K562 (cell line): Measurements from ENCODE around the gene TMEM114. TPM values are rescaled to one million over a fixed set of nuclear protein-coding genes. Genes with fewer than 3 reads are reported as not detected.

Experiments used
- MAZ ChIP-seq, 2 experiments: fragments of 450-650 bp in 1 of 2; sonication (generic) in 1 of 2; formaldehyde crosslinking; IDR thresholded peaks in 1 of 2; conservative IDR thresholded peaks in 1 of 2; 2 replicates each; pipeline versions ENCODE4 v1.4.0 to v1.5.0; 2020; ENCODE audit warnings: mild to moderate bottlenecking in 1 of 2, missing genetic modification reagents in 1 of 2
- POLR2AphosphoS2 ChIP-seq: IDR thresholded peaks from 2 replicates; pipeline ENCODE4 v1.6.1; 2012; ENCODE audit warnings: low read length, improper control_type of control experiment
- POU5F1 ChIP-seq: fragments of 150-350 bp; IDR thresholded peaks from 2 replicates; pipeline ENCODE4 v1.6.1; 2014; ENCODE audit warnings: borderline replicate concordance, low read length, low read depth, mild to moderate bottlenecking; ENCODE audit not compliant: partially characterized antibody
- RAD21 ChIP-seq, 2 experiments: fragments of 250-450 bp in 1 of 2; fragments of 450-650 bp in 1 of 2; sonication (Bioruptor Pico) in 1 of 2; formaldehyde crosslinking in 1 of 2; IDR thresholded peaks in 1 of 2; conservative IDR thresholded peaks in 1 of 2; 2 replicates each; pipeline versions ENCODE4 v1.4.0 to v1.8.0; 2020 to 2022; ENCODE audit warnings: mild to moderate bottlenecking in 2 of 2, moderate library complexity in 1 of 2
- RBM39 ChIP-seq: fragments of 200-400 bp; formaldehyde crosslinking; optimal IDR thresholded peaks from 2 replicates; pipeline ENCODE3; 2018; ENCODE audit warnings: low read depth, low read length
- RFX7 ChIP-seq: fragments of 250-450 bp; sonication (Bioruptor Pico); IDR thresholded peaks from 2 replicates; pipeline ENCODE4 v1.5.1; 2021; ENCODE audit warnings: mild to moderate bottlenecking
- SMAD1 ChIP-seq: fragments of 150-350 bp; IDR thresholded peaks from 2 replicates; pipeline ENCODE4 v1.6.1; 2014; ENCODE audit warnings: low read length, low read depth; ENCODE audit not compliant: partially characterized antibody
- SOX6 ChIP-seq: fragments of 450-650 bp; IDR thresholded peaks from 2 replicates; pipeline ENCODE4 v1.6.1; 2014; ENCODE audit warnings: mild to moderate bottlenecking
- SP1 ChIP-seq: sonication (generic); formaldehyde crosslinking; IDR thresholded peaks from 2 replicates; pipeline ENCODE4 v1.8.1; 2022; ENCODE audit warnings: mild to moderate bottlenecking, missing genetic modification reagents
- SRF ChIP-seq, 2 experiments: fragments of 250-450, 450-650 bp in 1 of 2; sonication (Bioruptor Pico) in 1 of 2; sonication (generic) in 1 of 2; formaldehyde crosslinking; IDR thresholded peaks; 2 replicates each; pipeline versions ENCODE4 v1.5.0 to v1.5.1; 2020 to 2022; ENCODE audit warnings: mild to moderate bottlenecking in 1 of 2, missing genetic modification reagents in 1 of 2
- SRSF3 ChIP-seq: fragments of 200-400 bp; formaldehyde crosslinking; IDR thresholded peaks from 2 replicates; pipeline ENCODE4 v1.6.1; 2016; ENCODE audit warnings: mild to moderate bottlenecking, low read length, moderate library complexity; ENCODE audit not compliant: insufficient read depth
- TAF1 ChIP-seq: IDR thresholded peaks from 2 replicates; pipeline ENCODE4 v1.6.1; 2011; ENCODE audit warnings: mild to moderate bottlenecking, low read length, moderate library complexity; ENCODE audit not compliant: insufficient read depth, control insufficient read depth, severe bottlenecking; ENCODE audit errors: extremely low read depth
- TAF7 ChIP-seq: fragments of 450-650 bp; IDR thresholded peaks from 2 replicates; pipeline ENCODE4 v1.6.1; 2016; ENCODE audit warnings: missing genetic modification characterization, missing compliant biosample characterization
- YY1 ChIP-seq, 3 experiments: IDR thresholded peaks; 2 replicates each; pipeline ENCODE4 v1.6.1; 2011; ENCODE audit warnings: low read length in 2 of 3, mild to moderate bottlenecking in 2 of 3, moderate library complexity in 2 of 3, borderline replicate concordance in 1 of 3, control low read depth in 1 of 3, low read depth in 1 of 3; ENCODE audit not compliant: insufficient read depth in 3 of 3, insufficient replicate concordance in 2 of 3, control insufficient read depth in 1 of 3, insufficient read length in 1 of 3; ENCODE audit errors: extremely low read depth in 1 of 3
- ZNF253 ChIP-seq: fragments of 250-450 bp; sonication (Bioruptor Pico); conservative IDR thresholded peaks from 2 replicates; pipeline ENCODE4 v1.6.1; 2021; ENCODE audit warnings: mild to moderate bottlenecking
- ZNF431 ChIP-seq: sonication (generic); formaldehyde crosslinking; IDR thresholded peaks from 2 replicates; pipeline ENCODE4 v1.8.0; 2022; ENCODE audit warnings: mild to moderate bottlenecking, missing genetic modification reagents
- ZNF780A ChIP-seq: fragments of 250-450 bp; sonication (Bioruptor Pico); IDR thresholded peaks from 2 replicates; pipeline ENCODE4 v1.5.0; 2021; ENCODE audit warnings: mild to moderate bottlenecking
- polyA plus RNA-seq, 8 experiments: library from polyadenylated mRNA; depleted of rRNA in 4 of 8; stranded (reverse) in 5 of 8; unstranded in 3 of 8; fragments of >200 nt; fragmentation: Nextera tagmentation in 2 of 8; fragmentation: Illumina TruSeq in 1 of 8; extraction: Ambion mirVana in 2 of 8; extraction: Trizol in 1 of 8; gene quantifications; 2 replicates each; pipeline versions ENCODE4 v1.2.1 to v1.2.3, GENCODE V29; 2011 to 2014; ENCODE audit warnings: inconsistent platforms in 1 of 8, missing spikeins in 1 of 8
- total RNA-seq, 7 experiments: library from RNA; depleted of rRNA in 6 of 7; stranded (reverse); fragments of >200 nt in 6 of 7; fragmentation: Illumina TruSeq in 2 of 7; extraction: Trizol in 2 of 7; gene quantifications; 2 replicates each; pipeline versions ENCODE4 v1.2.1 to v1.2.3, GENCODE V29; 2011 to 2021; ENCODE audit warnings: low replicate concordance in 1 of 7
- TF ChIP-seq, protein P1 (sequence below): fragments of 250-450 bp; sonication (Bioruptor Pico); IDR thresholded peaks from 2 replicates; pipeline ENCODE4 v1.4.0; 2020; ENCODE audit warnings: mild to moderate bottlenecking, moderate library complexity, borderline replicate concordance
- TF ChIP-seq, protein P2 (sequence below), 2 experiments: IDR thresholded peaks; 2 replicates each; pipeline ENCODE4 v1.6.1; 2012; ENCODE audit warnings: improper control_type of control experiment in 2 of 2, low read depth in 2 of 2, low read length in 2 of 2, borderline replicate concordance in 1 of 2
- TF ChIP-seq, protein P3 (sequence below), 2 experiments: fragments of 450-650 bp in 1 of 2; sonication (generic) in 1 of 2; formaldehyde crosslinking; conservative IDR thresholded peaks; 2 replicates each; pipeline versions ENCODE4 v1.4.0 to v1.8.1; 2020 to 2022; ENCODE audit warnings: mild to moderate bottlenecking in 1 of 2, missing genetic modification reagents in 1 of 2

The TMEM114 gene
- total and polyA plus RNA-seq, 9 of the 15 experiments (the other 6 are each of a cell fraction or from before 2014, with no cell fraction given) = not detected

DNA sequence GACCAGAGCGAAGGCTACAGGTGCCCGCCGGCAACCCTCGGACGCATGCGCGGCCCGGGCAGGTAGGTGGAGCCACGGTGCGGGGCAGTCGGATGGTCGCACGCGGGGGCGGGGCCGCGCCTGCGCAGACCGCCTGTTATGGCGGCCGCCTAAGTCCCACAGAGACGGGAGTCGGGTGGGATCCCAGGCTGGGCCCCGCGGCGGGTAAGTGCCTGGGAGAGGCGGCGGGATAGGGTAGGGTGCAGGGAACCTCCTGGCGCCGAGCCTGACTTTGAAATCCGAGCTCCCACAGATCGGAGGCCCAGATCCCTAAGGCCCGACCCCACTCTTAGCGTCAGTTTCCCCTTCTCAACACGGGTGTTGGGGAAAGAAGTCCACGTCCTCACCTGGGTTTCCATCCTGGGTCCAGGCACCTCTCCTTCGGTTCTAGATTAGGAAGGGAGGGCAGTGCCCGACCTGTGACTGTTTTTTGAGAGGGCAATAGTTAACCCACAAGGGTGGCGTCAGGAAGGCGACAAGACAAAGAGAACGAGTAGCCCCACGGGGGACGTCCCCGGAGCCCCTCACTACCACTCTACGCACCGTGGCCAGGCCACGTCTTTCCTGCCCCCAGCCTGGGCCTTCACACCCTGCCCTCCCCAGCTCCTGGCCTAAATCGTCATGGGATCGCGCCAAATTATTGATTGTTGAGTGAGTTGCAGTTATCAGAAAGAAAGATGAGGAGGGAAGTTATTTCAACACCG, 31.4 kb upstream of the TMEM114 start, which contains the start of gene METTL22 (continued):
- TF ChIP-seq, protein P1, sequence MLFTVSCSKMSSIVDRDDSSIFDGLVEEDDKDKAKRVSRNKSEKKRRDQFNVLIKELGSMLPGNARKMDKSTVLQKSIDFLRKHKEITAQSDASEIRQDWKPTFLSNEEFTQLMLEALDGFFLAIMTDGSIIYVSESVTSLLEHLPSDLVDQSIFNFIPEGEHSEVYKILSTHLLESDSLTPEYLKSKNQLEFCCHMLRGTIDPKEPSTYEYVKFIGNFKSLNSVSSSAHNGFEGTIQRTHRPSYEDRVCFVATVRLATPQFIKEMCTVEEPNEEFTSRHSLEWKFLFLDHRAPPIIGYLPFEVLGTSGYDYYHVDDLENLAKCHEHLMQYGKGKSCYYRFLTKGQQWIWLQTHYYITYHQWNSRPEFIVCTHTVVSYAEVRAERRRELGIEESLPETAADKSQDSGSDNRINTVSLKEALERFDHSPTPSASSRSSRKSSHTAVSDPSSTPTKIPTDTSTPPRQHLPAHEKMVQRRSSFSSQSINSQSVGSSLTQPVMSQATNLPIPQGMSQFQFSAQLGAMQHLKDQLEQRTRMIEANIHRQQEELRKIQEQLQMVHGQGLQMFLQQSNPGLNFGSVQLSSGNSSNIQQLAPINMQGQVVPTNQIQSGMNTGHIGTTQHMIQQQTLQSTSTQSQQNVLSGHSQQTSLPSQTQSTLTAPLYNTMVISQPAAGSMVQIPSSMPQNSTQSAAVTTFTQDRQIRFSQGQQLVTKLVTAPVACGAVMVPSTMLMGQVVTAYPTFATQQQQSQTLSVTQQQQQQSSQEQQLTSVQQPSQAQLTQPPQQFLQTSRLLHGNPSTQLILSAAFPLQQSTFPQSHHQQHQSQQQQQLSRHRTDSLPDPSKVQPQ (CRISPR knock-in tag) = no peak
- TF ChIP-seq SRSF3 (no peak), POU5F1 (no peak), SRF (CRISPR knock-in tag; IDR thresholded peaks at IDR 0.05) (no peak), MAZ (CRISPR knock-in tag; conservative IDR thresholded peaks at IDR 0.05 in 1 of 2, IDR thresholded peaks at IDR 0.05 in 1 of 2) (peak in 1 of 2 experiments; percentile 51; a peak in 1 of 4 replicates), ZNF780A (CRISPR knock-in tag) (no peak), RFX7 (CRISPR knock-in tag) (no peak), RBM39 (no peak), YY1 (IDR thresholded peaks at IDR 0.05; ENCODE audit: borderline replicate concordance in 1 of 3, control insufficient read depth in 1 of 3, extremely low read depth in 1 of 3, insufficient read depth in 3 of 3, insufficient read length in 1 of 3, insufficient replicate concordance in 2 of 3, low read depth in 1 of 3, low read length in 2 of 3) (peak in 2 of 3 experiments; percentile 90 to 96), RAD21 (CRISPR knock-in tag; conservative IDR thresholded peaks at IDR 0.05 in 1 of 2, IDR thresholded peaks at IDR 0.05 in 1 of 2) (no peak), SMAD1 (no peak), ZNF253 (CRISPR knock-in tag) (no peak), SOX6 (no peak), ZNF431 (CRISPR knock-in tag) (0 out of 2 replicates have a peak, but pooled peaks have one; percentile 24), SP1 (no peak), POLR2AphosphoS2 (no peak), TAF7 (tag) (0 out of 2 replicates have a peak, but pooled peaks have one; percentile 43), TAF1 (peak; percentile 79)
- TF ChIP-seq, protein P2, sequence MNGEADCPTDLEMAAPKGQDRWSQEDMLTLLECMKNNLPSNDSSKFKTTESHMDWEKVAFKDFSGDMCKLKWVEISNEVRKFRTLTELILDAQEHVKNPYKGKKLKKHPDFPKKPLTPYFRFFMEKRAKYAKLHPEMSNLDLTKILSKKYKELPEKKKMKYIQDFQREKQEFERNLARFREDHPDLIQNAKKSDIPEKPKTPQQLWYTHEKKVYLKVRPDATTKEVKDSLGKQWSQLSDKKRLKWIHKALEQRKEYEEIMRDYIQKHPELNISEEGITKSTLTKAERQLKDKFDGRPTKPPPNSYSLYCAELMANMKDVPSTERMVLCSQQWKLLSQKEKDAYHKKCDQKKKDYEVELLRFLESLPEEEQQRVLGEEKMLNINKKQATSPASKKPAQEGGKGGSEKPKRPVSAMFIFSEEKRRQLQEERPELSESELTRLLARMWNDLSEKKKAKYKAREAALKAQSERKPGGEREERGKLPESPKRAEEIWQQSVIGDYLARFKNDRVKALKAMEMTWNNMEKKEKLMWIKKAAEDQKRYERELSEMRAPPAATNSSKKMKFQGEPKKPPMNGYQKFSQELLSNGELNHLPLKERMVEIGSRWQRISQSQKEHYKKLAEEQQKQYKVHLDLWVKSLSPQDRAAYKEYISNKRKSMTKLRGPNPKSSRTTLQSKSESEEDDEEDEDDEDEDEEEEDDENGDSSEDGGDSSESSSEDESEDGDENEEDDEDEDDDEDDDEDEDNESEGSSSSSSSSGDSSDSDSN (IDR thresholded peaks at IDR 0.05; ENCODE audit: borderline replicate concordance in 1 of 2, low read depth in 2 of 2, low read length in 2 of 2) = no peak
- TF ChIP-seq, protein P3, sequence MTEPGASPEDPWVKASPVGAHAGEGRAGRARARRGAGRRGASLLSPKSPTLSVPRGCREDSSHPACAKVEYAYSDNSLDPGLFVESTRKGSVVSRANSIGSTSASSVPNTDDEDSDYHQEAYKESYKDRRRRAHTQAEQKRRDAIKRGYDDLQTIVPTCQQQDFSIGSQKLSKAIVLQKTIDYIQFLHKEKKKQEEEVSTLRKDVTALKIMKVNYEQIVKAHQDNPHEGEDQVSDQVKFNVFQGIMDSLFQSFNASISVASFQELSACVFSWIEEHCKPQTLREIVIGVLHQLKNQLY (CRISPR knock-in tag; conservative IDR thresholded peaks at IDR 0.05) = no peak
